SK-MEL-5 (cell line): ENCODE data around the gene RSPH1. TPM values are rescaled to one million over a fixed set of nuclear protein-coding genes. Genes with fewer than 3 reads are reported as not detected.

Experiments
- DNase-seq: peaks from one replicate; pipeline ENCODE4 v3.0.0-alpha.2; 2016; ENCODE audit warnings: low read depth, low spot score
- in situ Hi-C: cut with HindIII; loops from 2 replicates; pipeline ENCODE4 v1.10.0; 2016; ENCODE audit warnings: low sequenced_read_pairs, high pct_unique_total_duplicates, low pct_unique_long_range_greater_than_20kb
- total RNA-seq: library from RNA; depleted of rRNA; stranded (reverse); fragments of >200 nt; shearing (Covaris generic); gene quantifications from 2 replicates; pipeline ENCODE4 v1.2.3, GENCODE V29; 2014

Gene RSPH1
- total RNA-seq, 1 experiment from 2014 or later = 0.11 TPM

DNA sequence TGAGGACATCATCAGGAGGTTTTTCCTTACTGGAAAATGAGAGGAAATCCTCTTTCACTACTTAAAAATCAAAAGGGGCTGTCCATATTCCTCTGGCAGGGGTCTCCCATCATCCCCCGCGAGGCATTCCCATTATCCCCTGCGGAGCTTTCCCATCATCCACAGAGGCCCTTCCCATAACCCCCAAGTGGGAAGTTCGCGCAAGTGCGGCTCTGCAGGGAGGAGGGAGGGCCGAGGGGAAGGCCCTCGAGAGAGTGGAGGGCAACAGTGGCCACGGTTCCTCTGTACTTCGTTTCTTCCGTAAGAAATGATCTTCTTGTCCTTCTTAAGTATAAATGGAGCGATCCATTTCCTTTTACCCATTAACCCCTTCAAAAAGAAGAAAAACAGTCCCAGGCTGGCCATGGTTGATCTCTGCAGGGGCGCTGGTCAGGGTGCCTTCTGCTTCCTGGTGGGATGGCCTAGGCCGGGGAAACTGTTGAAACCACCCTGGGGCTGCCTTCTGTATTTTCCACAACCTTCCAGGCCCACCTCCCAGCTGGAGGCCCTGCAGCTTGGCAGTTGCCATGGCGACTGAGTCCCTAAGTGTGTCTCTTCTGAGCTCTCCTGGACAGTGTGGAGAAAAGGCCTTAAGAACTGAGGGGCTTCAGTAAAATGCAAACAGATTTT lies 3.6 kb upstream of the RSPH1 start:
- in situ Hi-C loops = no loop called here
- no peak for DNase-seq

DNA sequence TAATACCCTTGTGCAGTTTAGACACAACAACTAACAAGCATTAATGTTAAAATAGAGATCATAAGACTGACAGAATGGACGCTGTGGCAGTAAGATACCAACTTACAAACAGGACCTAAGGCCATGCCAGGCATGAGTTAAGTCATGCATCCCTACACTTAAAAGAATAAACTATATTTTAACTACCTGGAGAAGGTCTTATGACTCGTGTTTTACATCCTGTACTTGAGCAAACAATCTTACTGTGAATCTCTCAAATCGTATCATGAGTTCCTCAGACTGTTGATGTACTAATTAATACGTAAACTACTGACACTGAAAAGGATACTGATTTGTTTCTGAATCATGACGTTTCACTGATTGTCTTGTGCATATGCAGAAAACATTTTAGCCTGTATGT lies 2.0 kb upstream of the RSPH1 start:
- DNase-seq = no peak
- in situ Hi-C loops = no loop called here

DNA sequence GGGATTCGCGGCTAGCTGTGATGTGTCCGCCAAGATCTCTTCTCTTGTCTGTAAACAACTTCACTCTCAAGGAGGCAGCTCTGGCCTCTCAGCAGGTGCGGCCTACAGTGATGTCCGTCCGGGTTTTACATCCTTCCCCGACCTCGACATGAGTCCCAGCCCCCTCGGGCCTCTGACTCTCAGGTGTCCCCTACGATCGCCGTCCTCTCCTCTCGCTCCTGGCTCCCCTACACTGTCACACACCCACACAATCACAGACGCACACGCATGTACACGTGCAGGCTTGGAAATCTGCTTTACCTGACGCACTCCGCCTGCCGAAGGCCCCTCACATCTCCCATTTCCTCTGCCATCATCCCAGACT lies 797 bp upstream of the RSPH1 start:
- DNase-seq = no peak

GRCh38 chr21:42495765-42496119 lies 282 bp downstream of the RSPH1 start:
- DNase-seq = peak; percentile 29
- in situ Hi-C loops = no loop called here

More for the DNA sequence above, 797 bp upstream of the RSPH1 start:
- in situ Hi-C loops = no loop called here

- no peak for DNase-seq
- in situ Hi-C loops = no loop called here
These were observed 997 bp downstream of the RSPH1 start for GRCh38 chr21:42495027-42495426.

DNA sequence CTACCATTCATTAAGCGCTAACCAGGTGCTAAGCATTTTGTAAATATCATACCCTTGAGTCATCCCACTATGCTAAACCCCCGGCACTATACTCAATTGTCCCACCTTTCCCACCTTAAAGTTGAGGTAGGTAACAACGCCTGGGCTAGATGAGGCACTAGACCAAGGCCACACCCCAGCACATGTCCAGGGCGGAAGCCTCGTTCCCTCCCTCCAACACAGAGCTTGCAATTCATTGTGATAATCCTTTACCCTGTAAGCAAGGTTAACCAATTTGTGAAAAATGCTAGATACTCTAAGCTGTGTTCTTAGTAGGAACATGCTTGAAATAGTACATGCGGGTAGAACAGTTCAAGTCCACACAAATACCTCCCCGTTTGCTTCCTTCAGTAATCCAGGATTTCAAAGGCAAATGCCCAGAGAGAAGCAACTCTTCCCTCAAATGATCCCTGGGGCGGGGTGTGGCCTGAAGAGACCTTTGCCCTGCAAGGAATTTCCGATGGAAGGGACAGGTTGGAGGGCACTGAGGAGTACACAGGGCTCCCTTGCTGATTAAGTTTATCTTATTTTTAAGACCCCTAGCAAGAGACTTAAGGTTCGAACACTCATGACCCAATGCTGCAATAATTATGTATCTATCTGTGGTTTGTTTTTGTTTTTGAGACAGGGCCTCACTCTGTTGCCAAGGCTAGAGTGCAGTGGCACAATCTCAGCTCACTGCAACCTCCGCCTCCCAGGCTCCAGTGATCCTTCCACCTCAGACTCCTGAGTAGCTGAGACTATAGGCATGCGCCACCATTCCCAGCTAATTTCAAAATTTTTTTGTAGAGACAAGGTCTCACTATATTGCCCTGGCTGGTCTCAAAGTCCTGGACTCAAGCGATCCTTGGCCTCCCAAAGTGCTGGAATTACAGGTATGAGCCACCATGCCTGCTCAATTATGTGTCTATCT lies 2.6 kb downstream of the RSPH1 start:
- in situ Hi-C loops = no loop called here
- no peak for DNase-seq

DNA sequence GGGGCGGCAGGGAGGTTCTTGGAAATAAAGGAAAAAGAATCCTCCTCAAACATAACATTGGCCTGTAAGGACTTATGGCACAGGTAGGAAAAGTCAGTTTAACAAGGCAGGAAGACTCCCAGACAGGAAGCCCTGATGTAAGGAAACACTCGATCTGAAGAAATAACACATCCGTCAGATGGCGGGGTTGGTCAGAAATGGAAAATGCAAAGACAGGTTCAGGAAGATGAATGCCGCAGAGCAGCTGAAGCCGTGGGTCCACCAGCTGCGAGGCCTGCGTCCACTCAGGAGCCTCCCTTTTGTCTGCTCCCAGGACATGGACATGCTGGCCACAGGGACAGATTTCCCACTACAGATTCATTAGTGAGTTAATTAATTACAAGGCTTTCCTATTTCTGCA lies 3.8 kb downstream of the RSPH1 start:
- no peak for DNase-seq
- in situ Hi-C loops = no loop called here

GRCh38 chr21:42491328-42491727 lies 4.7 kb downstream of the RSPH1 start:
- DNase-seq = no peak
- in situ Hi-C loops = no loop called here

DNA sequence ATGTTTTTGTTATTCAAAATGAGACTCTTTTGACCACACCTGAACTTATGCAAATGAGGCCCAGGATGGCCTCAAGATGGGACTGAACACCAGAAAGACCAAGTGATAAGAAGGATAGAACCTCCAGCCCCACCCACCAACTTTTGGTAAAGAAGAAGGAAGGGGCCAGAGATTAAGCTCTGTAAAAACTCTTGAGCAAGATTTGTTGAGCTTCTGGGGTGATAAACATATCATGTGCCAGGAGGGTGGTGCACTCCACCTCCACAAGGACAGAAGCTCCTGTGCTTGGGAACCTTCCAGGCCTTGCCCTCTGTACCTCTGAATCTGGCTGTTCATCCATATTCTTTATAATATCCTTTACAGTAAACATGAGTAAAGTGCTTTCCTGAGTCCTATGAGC lies 5.3 kb downstream of the RSPH1 start:
- in situ Hi-C loops = no loop called here

GRCh38 chr21:42489991-42490390 lies 6.0 kb downstream of the RSPH1 start:
- in situ Hi-C loops = no loop called here
- no peak for DNase-seq

More for the DNA sequence above, 5.3 kb downstream of the RSPH1 start:
- no peak for DNase-seq

DNA sequence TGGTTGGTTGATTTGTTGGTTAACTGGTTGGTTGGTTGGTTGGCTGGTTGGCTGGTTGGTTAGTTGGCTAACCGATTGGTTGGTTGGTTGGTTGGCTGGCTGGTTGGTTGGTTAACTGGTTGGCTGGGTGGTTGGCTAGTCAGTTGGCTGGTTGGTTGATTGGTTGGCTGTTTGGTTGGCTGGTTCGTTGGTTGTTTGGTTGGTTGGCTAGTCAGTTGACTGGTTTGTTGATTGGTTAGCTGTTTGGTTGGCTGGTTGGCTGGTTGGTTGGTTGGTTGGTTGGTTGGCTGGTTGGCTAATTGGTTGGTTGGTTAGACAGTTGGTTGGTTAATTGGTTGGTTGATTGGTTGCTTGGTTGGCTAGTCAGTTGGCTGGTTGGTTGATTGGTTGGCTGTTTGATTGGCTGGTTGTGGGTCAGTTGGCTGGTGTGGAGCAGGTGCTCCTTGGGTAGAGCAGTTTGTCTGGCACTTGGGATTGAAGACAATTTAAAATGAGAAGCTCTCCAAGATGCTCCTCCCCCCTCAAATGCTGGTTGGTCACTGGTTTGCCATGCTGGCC lies 6.9 kb downstream of the RSPH1 start:
- in situ Hi-C loops = no loop called here
- no peak for DNase-seq

GRCh38 chr21:42486531-42486930 lies 9.5 kb downstream of the RSPH1 start:
- no peak for DNase-seq
- in situ Hi-C loops = no loop called here

- DNase-seq = no peak
- in situ Hi-C loops = no loop called here
These were observed 10.0 kb downstream of the RSPH1 start for GRCh38 chr21:42486072-42486471.

- DNase-seq = no peak
- in situ Hi-C loops = no loop called here
These were observed 11.1 kb downstream of the RSPH1 start for GRCh38 chr21:42484966-42485365.

DNA sequence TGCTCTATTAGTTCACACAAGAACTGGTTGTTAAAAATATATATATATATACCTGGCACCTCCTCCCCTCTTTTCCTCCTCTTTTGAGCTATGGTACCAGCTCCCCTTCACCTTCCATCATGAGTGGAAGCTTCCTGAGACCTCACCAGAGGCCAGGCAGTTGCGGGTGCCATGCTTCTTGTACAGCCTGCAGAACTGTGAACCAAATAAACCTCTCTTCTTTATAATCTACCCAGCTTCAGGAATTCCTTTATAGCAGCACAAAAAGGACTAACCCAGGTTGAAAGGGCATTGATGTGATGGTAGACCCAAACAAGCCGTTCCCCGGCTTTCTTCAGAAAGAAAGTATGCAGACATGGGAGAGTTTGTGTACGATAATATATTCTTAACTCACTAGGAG lies 14.9 kb downstream of the RSPH1 start:
- in situ Hi-C loops = no loop called here
- no peak for DNase-seq

DNA sequence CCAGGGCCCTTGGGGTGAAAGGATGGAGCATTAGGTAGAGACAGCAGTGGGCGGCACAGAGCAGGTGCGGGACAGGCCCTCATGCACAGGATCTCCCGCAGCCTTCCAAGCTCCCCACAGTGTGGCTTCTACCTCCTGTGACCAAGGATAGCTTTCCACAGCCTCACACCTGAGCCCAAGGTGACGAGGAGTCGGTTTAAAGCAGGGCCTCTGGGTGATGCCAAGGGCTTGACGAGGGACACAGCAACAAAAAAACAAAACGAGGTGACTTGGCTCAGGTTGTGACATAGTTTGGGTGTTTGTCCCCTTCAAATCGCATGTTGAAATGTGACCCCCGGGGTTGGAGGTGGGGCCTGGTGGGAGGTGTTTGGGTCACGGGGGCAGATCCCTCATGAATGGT lies 15.3 kb downstream of the RSPH1 start:
- DNase-seq = no peak

DNA sequence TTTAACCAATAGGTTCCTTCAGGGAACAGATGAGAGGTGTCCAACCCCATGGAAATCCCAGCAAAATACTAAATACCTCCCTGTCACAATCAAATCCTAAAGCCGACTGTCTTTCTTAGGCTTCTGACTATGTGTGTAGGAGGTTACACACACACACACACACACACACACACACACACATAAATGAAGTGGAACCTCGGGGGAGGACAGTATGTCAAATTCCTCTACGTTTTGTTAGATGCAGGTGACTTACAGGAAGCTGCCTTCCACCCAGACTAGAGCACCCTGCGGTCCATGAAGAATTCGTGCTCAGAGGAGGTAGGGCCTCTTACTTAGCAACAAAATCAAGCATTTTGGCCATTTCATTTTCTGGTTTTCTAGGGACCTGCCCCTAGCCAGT lies 16.4 kb downstream of the RSPH1 start:
- in situ Hi-C loops = no loop called here
- DNase-seq = no peak

More for the DNA sequence above, 15.3 kb downstream of the RSPH1 start:
- in situ Hi-C loops = no loop called here

DNA sequence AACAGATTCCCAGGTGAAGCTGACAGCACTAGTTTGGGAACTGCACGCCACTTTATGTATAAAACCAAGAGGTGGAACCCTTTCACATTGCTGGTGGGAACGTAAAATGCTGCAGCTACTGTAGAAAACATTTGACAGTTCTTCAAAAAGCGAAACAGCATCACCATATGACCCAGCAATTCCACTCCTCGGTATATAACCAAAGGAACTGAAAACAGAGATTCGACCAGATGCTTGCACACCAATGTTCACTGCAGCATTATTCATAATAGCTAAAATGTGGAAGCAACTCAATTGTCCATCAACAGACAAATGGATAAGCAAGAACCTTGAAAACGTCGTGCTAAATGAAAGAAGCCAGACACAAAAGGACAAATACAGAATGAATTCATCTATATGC lies 17.5 kb downstream of the RSPH1 start:
- DNase-seq = no peak
- in situ Hi-C loops = no loop called here
